ENCODE results near the gene CDKN2D. TPM values are rescaled to one million over a fixed set of nuclear protein-coding genes. Genes with fewer than 3 reads are reported as not detected.

CDKN2D gene
- total RNA-seq, 1 donor from 2014 or later = 9.4 TPM

- no peak overlapping the region for H3K4me3 ChIP-seq
- no peaks in the 10 kb centered on the region for H3K9me3 ChIP-seq (replicated peaks)
- H3K27me3 ChIP-seq (ENCODE audit: low read depth) = no peaks in the 10 kb centered on the region
- peaks cover 61% of the 10 kb centered on the region for H3K36me3 ChIP-seq
- H3K4me1 ChIP-seq = peaks cover 6% of the 10 kb centered on the region
- no peak for DNase-seq
- TF ChIP-seq CTCF (IDR thresholded peaks at IDR 0.05; ENCODE audit: borderline replicate concordance) = no peak
- no peak overlapping the region for H3K27ac ChIP-seq (replicated peaks)
- intact Hi-C loops (cut with micrococcal nuclease) = no loop called here
Observed at GRCh38 chr19:10560154-10560553, 8.6 kb downstream of the CDKN2D start.

DNA sequence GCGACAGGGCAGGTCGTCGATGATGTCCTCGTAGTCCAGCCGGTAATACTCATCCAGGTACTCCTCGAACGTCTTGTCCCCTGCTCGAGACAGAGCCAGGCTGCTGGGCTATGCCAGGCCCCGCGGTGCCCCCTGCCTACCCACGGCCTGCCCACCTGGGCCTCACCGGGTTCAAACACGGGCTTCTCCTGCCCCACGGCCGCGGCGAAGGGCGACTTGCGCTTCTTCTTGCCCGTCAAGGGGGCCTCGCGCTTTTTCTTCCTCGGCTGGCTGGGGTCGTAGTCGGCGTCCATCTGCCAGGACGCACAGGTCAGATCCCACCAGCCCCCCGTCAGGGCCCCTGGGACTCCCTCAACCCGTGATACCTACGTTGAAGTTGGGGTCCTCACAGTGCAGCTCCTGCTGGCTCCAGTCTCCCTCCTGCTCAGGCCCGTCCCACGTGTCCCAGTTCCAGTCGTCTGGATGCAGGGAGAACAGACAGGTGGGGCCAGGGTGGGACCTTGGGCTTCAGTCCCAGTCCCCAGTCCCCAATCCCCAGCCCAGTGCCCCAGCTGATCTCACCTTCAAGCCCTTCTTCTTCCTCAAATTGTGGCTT lies 11.1 kb downstream of the CDKN2D start:
- no peak for TF ChIP-seq CTCF (IDR thresholded peaks at IDR 0.05; ENCODE audit: borderline replicate concordance)
- no peak for DNase-seq
- no peaks in the 10 kb centered on the region for H3K9me3 ChIP-seq (replicated peaks)
- no peak overlapping the region for H3K27ac ChIP-seq (replicated peaks)
- no peak overlapping the region for H3K4me3 ChIP-seq
- H3K27me3 ChIP-seq (ENCODE audit: low read depth) = no peaks in the 10 kb centered on the region
- peaks cover 86% of the 10 kb centered on the region for H3K36me3 ChIP-seq
- H3K4me1 ChIP-seq = no peaks in the 10 kb centered on the region
- intact Hi-C loops (cut with micrococcal nuclease) = no loop called here

DNA sequence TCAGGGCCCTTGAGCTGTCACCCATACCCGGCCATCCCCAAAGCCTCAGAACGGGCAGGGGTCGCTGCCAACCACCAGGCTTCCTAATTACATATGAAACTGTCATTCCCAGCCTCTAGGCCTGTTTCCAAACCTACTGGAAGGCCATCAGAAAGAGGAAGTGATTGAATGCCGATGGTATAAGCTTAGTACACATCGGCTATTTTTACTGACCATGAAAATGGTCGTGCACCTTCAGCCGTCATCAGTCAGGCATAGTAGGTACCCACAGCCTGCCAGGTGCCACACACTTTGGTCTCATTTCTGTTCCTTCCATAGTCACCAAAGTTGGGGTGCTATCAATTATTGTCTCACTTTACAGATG lies 13.2 kb downstream of the CDKN2D start:
- Histone ChIP-seq H3K9me3 (replicated peaks) (no peaks in the 10 kb centered on the region), H3K4me1 (no peaks in the 10 kb centered on the region), H3K36me3 (peaks cover 97% of the 10 kb centered on the region), H3K4me3 (no peak overlapping the region), H3K27ac (replicated peaks) (no peak overlapping the region), H3K27me3 (ENCODE audit: low read depth) (no peaks in the 10 kb centered on the region)
- TF ChIP-seq CTCF (IDR thresholded peaks at IDR 0.05; ENCODE audit: borderline replicate concordance) = no peak
- intact Hi-C loops (cut with micrococcal nuclease) = no loop called here
- no peak for DNase-seq

DNA sequence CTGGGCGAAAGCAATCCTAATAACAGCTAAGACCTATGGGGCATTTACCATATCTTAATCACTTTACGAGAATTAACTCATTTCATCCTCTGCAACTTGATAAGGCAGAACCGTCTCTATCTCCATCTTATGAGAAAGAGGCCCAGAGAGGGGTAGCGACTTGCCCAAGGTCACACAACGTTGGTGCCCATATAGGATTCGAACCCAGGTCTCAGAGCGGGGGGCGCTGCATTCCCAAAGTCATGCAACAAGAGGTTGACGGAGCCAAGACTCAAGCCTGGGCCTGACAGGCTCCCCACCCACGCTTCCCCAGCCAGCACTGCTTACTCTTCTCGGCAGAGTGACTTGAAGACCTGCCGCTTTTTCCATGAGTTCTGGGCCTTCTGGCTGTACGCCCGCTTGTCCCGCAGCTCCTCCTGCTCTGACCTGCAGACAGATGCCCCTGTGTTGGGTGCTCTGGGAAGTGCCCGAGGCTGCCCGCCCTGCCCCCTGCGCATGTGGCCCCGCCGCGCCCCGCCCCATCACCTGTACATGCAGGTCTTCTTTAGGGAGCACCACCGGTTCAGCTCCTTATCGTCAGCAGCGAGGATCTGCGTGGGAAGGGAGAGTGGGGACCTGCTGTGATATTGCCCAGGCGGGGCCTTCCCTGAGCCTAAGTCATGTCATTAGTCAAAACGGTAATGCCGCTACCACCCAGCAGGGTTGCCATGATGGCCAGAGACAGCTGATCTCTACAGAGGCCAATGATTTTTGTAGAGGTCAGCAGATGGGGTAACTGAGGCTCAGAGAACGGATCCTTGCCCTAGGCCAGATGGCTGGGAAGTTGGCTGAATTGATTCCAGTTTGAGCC lies 13.8 kb downstream of the CDKN2D start:
- H3K4me3 ChIP-seq = no peak overlapping the region
- TF ChIP-seq CTCF (IDR thresholded peaks at IDR 0.05; ENCODE audit: borderline replicate concordance) = no peak
- peaks cover 100% of the 10 kb centered on the region for H3K36me3 ChIP-seq
- intact Hi-C loops (cut with micrococcal nuclease) = no loop called here
- no peaks in the 10 kb centered on the region for H3K4me1 ChIP-seq
- no peaks in the 10 kb centered on the region for H3K27me3 ChIP-seq (ENCODE audit: low read depth)
- DNase-seq = no peak
- H3K9me3 ChIP-seq (replicated peaks) = no peaks in the 10 kb centered on the region
- H3K27ac ChIP-seq (replicated peaks) = no peak overlapping the region

DNA sequence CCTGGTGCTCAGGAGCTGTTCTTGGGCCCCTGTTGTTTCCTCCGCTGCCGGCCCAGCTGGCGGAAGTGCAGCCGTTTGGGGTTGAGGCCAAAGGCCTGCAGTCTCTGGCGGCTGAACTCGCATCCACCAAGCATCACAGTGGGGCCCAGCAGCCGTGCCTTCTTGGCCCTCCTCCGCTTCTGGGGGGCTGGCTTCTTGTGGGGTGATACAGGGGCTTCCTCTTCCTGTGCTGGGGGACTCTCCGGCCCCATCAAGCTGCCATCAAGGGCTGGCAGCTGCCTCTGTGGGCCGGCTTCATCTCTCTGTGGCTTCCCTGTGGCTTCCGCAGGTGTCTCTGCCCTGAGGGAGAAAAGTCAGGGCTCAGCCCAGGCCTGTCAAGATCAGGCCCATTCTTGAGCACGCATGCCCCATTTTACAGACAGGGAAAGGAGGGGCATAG lies 14.8 kb downstream of the CDKN2D start:
- TF ChIP-seq CTCF (IDR thresholded peaks at IDR 0.05; ENCODE audit: borderline replicate concordance) = no peak
- no peaks in the 10 kb centered on the region for H3K27me3 ChIP-seq (ENCODE audit: low read depth)
- H3K27ac ChIP-seq (replicated peaks) = no peak overlapping the region
- no peak for DNase-seq
- H3K4me1 ChIP-seq = no peaks in the 10 kb centered on the region
- H3K4me3 ChIP-seq = no peak overlapping the region
- H3K36me3 ChIP-seq = peaks cover 100% of the 10 kb centered on the region
- intact Hi-C loops (cut with micrococcal nuclease) = no loop called here
- H3K9me3 ChIP-seq (replicated peaks) = no peaks in the 10 kb centered on the region
